Sigmoid colon (tissue), 3 donors: ENCODE measurements around the gene RASSF5.

Experiments used
- CTCF ChIP-seq, 4 experiments: fragments of 450-650 bp in 3 of 4; fragments of 200-600 bp in 1 of 4; IDR thresholded peaks; one replicate each; pipeline ENCODE4 v1.5.1; 2016 to 2019; ENCODE audit warnings: antibody characterized with exemption in 4 of 4, mild to moderate bottlenecking in 3 of 4, moderate library complexity in 2 of 4
- POLR2A ChIP-seq, 2 donors: fragments of 450-650 bp; IDR thresholded peaks; one replicate each; pipeline ENCODE4 v1.6.1; 2016; ENCODE audit warnings: antibody characterized with exemption in 2 of 2, mild to moderate bottlenecking in 2 of 2, moderate library complexity in 2 of 2

GRCh38 chr1:206534552-206534951 lies 27.2 kb downstream of the RASSF5 start:
- TF ChIP-seq CTCF (IDR thresholded peaks at IDR 0.05) (no peak), POLR2A (IDR thresholded peaks at IDR 0.05) (no peak)
